Diencephalon (tissue), 1 donor: Measurements from ENCODE around the gene HIC1. TPM values are rescaled to one million over a fixed set of nuclear protein-coding genes. Genes with fewer than 3 reads are reported as not detected.

ENCODE experiments used
- small RNA-seq: library from RNA; depleted of rRNA; stranded (forward); fragments of <200 nt; gene quantifications from one replicate; pipeline ENCODE3, GENCODE V24; 2014
- total RNA-seq: library from RNA; depleted of rRNA; stranded (reverse); fragments of >200 nt; gene quantifications from one replicate; pipeline ENCODE4 v1.2.3, GENCODE V29; 2014

Gene HIC1
- total RNA-seq: 4.2 TPM

GRCh38 chr17:2054512-2055291 lies at the start of gene HIC1:
TSS of gene HIC1 (plus strand) at chr17:2055103. CDS start at chr17:2056691, 1,588 bp downstream.

GRCh38 chr17:2025220-2025621 lies 29.7 kb upstream of the HIC1 start, which contains the start of gene RTN4RL1:
TSS of gene RTN4RL1 (minus strand) at chr17:2025334. CDS start at chr17:2024865, 469 bp downstream.

GRCh38 chr17:2029911-2030778 lies 24.8 kb upstream of the HIC1 start, which contains the start of gene DPH1:
TSS of gene DPH1 (plus strand) at chr17:2030153. CDS start at chr17:2030170, 17 bp downstream.

GRCh38 chr17:2041561-2042389 lies 13.1 kb upstream of the HIC1 start, which contains the start of gene OVCA2:
TSS of gene OVCA2 (plus strand) at chr17:2042022. CDS start at chr17:2042048, 26 bp downstream.

Small RNA genes within 50 kb of the gene (small RNA-seq; reads per million reads assigned to genes)
- gene AC090617.6 (not detected), gene AC090617.9 (not detected), gene MIR132 (46.0 reads per million, percentile 96 among the genes with 10 or more reads in this experiment), gene MIR212 (33.5 reads per million, percentile 95 among the genes with 10 or more reads in this experiment), gene OVCA2 (not detected)

Other genes starting within 250 kb of the HIC1 start
- 13.1 TPM for gene SMYD4, start 225.2 kb upstream of the HIC1 start, total RNA-seq
- gene RPA1, start 225.1 kb upstream of the HIC1 start, total RNA-seq: 18.9 TPM
- gene RTN4RL1, start 29.8 kb upstream of the HIC1 start, total RNA-seq: 14.3 TPM
- gene DPH1, start 24.9 kb upstream of the HIC1 start, total RNA-seq: 22.4 TPM
- 11.8 TPM for gene OVCA2, start 13.1 kb upstream of the HIC1 start, total RNA-seq
- gene SMG6, start 248.7 kb downstream of the HIC1 start, total RNA-seq: 18.7 TPM
- 51.9 TPM for gene SRR, start 248.8 kb downstream of the HIC1 start, total RNA-seq